ENCODE measurements around the gene TSPEAR.
"Not testable (repeated sequence)": the region's sequence is repeated elsewhere in the genome, so short reads cannot be mapped to it uniquely, and the experiment has no call there.

DNA sequence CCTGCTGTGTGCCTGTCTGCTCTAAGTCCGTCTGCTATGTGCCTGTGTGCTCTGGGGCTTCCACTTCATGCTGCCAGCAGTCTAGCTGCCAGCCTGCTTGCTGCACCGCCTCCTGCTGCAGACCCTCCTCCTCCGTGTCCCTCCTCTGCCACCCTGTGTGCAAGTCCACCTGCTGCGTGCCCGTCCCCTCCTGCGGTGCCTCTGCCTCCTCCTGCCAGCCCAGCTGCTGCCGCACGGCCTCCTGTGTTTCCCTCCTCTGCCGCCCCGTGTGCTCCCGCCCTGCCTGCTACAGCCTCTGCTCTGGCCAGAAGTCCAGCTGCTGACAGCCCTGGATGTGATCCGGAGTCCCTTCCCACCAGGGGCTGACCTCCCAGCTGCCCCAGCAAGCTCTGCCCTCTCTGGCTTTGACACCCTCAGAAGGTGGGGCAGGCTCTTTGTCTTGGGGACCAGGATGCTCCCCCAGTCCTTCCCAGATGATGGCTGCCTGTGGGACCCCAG lies 73.5 kb downstream of the TSPEAR start:
- TF ChIP-seq ZKSCAN8 (CRISPR knock-in tag; IDR thresholded peaks at IDR 0.05); JUND (IDR thresholded peaks at IDR 0.05; ENCODE audit: borderline replicate concordance, low read depth, low read length); JUND (tag; IDR thresholded peaks at IDR 0.05; ENCODE audit: borderline replicate concordance, low read depth, low read length): not testable (repeated sequence)
